Ovary (tissue), 9 donors: ENCODE measurements around the gene SLK. TPM values are rescaled to one million over a fixed set of nuclear protein-coding genes. Genes with fewer than 3 reads are reported as not detected.

Experiments used
- DNase-seq, 5 donors: peaks; one replicate each; pipeline ENCODE4 v3.0.0-alpha.2; 2019 to 2020
- H3K27ac ChIP-seq, 2 donors: fragments of 200-600 bp; one replicate each; pipeline versions ENCODE4 v1.5.1 to v1.8.0; 2019 to 2022
- H3K27me3 ChIP-seq: fragments of 200-600 bp; one replicate; pipeline ENCODE4 v1.8.0; 2022
- H3K36me3 ChIP-seq: fragments of 200-600 bp; sonication (generic); one replicate; pipeline ENCODE4 v1.5.1; 2019
- H3K4me1 ChIP-seq: one replicate; pipeline ENCODE4 v1.8.1; 2013; ENCODE audit warnings: mild to moderate bottlenecking, moderate library complexity; ENCODE audit not compliant: insufficient read depth
- H3K4me3 ChIP-seq: fragments of 200-600 bp; sonication (generic); one replicate; pipeline ENCODE4 v1.5.1; 2017
- H3K9me3 ChIP-seq, 2 donors: fragments of 200-600 bp in 1 of 2; sonication (generic) in 1 of 2; one replicate each; pipeline versions ENCODE4 v1.5.1 to v1.8.1; 2013 to 2019; ENCODE audit warnings: mild to moderate bottlenecking in 1 of 2, moderate library complexity in 1 of 2
- CTCF ChIP-seq, 3 donors: fragments of 450-650 bp in 2 of 3; fragments of 200-600 bp in 1 of 3; IDR thresholded peaks; one replicate each; pipeline versions ENCODE4 v1.5.1 to v1.8.0; 2016 to 2022; ENCODE audit warnings: antibody characterized with exemption in 3 of 3, mild to moderate bottlenecking in 1 of 3
- EP300 ChIP-seq: sonication (generic); formaldehyde crosslinking; IDR thresholded peaks from one replicate; pipeline ENCODE4 v1.6.1; 2017; ENCODE audit warnings: antibody characterized with exemption
- POLR2A ChIP-seq: fragments of 450-650 bp; IDR thresholded peaks from one replicate; pipeline ENCODE4 v1.6.1; 2017; ENCODE audit warnings: antibody characterized with exemption, mild to moderate bottlenecking, moderate library complexity
- WGBS, 3 donors: extraction: QIAGEN DNeasy Blood & Tissue Kit in 1 of 3; methylation state at CpG; one replicate each; pipeline versions ENCODE4 v1.1.5 to v1.1.7; 2013 to 2017; 5-methylcytosine and 5-hydroxymethylcytosine counted together
- intact Hi-C, 4 donors: fragments of 100-400 bp; cut with DNase I; formaldehyde crosslinking; loops; one replicate each; pipeline versions ENCODE4 v1.11.0 to v1.15.1; 2022 to 2023
- polyA plus RNA-seq, 2 donors: library from polyadenylated mRNA; stranded (reverse); fragments of 200-250 nt in 1 of 2; fragments of 350-450 nt in 1 of 2; fragmentation: Illumina TruSeq in 1 of 2; extraction: RNeasy Lipid Tissue Mini Kit (QIAGEN cat#74804) in 1 of 2; gene quantifications; one replicate each; pipeline ENCODE4 v1.2.3, GENCODE V29; 2013 to 2014
- total RNA-seq, 7 donors: library from RNA; depleted of rRNA in 2 of 7; stranded (reverse); fragments of >200 nt in 2 of 7; fragmentation: NEBNext Ultra II Directional in 3 of 7; extraction: Animal tissue kit (Norgen Biotek cat#: 25700) in 3 of 7; gene quantifications; one replicate each; pipeline versions ENCODE4 v1.1.0 to v1.2.4, GENCODE V29; 2016 to 2023
- donor health status: DM: no; HTN: no; CAD: no; lungs with moderate emphysema.
- donor health status: DM: no; HTN: no; CAD: no.
- donor health status: Bipolar disorder and iron deficiency.
- donor health status: DM: yes; HTN: yes; CAD: no.
- donor health status: DM: no; HTN: no; CAD: no.
- donor health status: DM: yes; HTN: yes; CAD: no.

The SLK gene
- total and polyA plus RNA-seq, 9 donors: 19.9 to 71.5 (median 43.4) TPM

GRCh38 chr10:104022026-104022425, 55.1 kb downstream of the SLK start:
- DNase-seq: no peak
- no peak overlapping the region for H3K4me3 ChIP-seq
- no peak overlapping the region for H3K27ac ChIP-seq
- intact Hi-C loops: no loop called here
- H3K9me3 ChIP-seq: no peaks in the 10 kb centered on the region
- no peak for TF ChIP-seq POLR2A
- no peak for TF ChIP-seq EP300
- TF ChIP-seq CTCF (IDR thresholded peaks at IDR 0.05): no peak
- H3K27me3 ChIP-seq: no peaks in the 10 kb centered on the region
- peaks cover 2% of the 10 kb centered on the region for H3K4me1 ChIP-seq
- 94 to 96% (median 94%) methylated on average over 5 of the region's 5 CpGs for whole genome bisulfite sequencing, 3 donors
- no peaks in the 10 kb centered on the region for H3K36me3 ChIP-seq

- Histone ChIP-seq H3K27me3 (no peaks in the 10 kb centered on the region), H3K4me1 (peaks cover 6% of the 10 kb centered on the region), H3K4me3 (no peak overlapping the region), H3K36me3 (no peaks in the 10 kb centered on the region), H3K27ac (no peak overlapping the region), H3K9me3 (no peaks in the 10 kb centered on the region)
- intact Hi-C loops: no loop called here
- TF ChIP-seq CTCF (IDR thresholded peaks at IDR 0.05): no peak
- TF ChIP-seq POLR2A: no peak
- no peak for TF ChIP-seq EP300
- 13 to 33% (median 18%) methylated on average over 5 of the region's 5 CpGs for WGBS, 3 donors
- no peak for DNase-seq
Observed at GRCh38 chr10:104025524-104025923, 58.6 kb downstream of the SLK start.

- Histone ChIP-seq H3K4me3 (no peak overlapping the region), H3K27ac (no peak overlapping the region), H3K36me3 (no peaks in the 10 kb centered on the region), H3K4me1 (peaks cover 6% of the 10 kb centered on the region), H3K9me3 (no peaks in the 10 kb centered on the region), H3K27me3 (no peaks in the 10 kb centered on the region)
- WGBS, 3 donors: 21 to 34% (median 28%) methylated on average over 2 of the region's 2 CpGs
- intact Hi-C loops: no loop called here
- DNase-seq: no peak
- TF ChIP-seq POLR2A (no peak), CTCF (IDR thresholded peaks at IDR 0.05) (no peak), EP300 (no peak)
Observed at GRCh38 chr10:104026762-104027161, 59.8 kb downstream of the SLK start.

GRCh38 chr10:104028146-104028545, 61.2 kb downstream of the SLK start:
- no peaks in the 10 kb centered on the region for H3K36me3 ChIP-seq
- no peaks in the 10 kb centered on the region for H3K9me3 ChIP-seq
- H3K27ac ChIP-seq: peak overlapping the region in 1 of 2 donors; percentile 50
- 75 to 76% (median 76%) methylated on average over 6 of the region's 6 CpGs for WGBS, 3 donors
- intact Hi-C loops: no loop called here
- no peak overlapping the region for H3K4me3 ChIP-seq
- DNase-seq: peak in 1 of 5 donors; percentile 40
- peak in 1 of 3 donors; percentile 22 for TF ChIP-seq CTCF (IDR thresholded peaks at IDR 0.05)
- TF ChIP-seq POLR2A: no peak
- H3K4me1 ChIP-seq: peaks cover 6% of the 10 kb centered on the region
- H3K27me3 ChIP-seq: no peaks in the 10 kb centered on the region
